ENCODE measurements around the gene DDA1.

DDA1 gene

DNA sequence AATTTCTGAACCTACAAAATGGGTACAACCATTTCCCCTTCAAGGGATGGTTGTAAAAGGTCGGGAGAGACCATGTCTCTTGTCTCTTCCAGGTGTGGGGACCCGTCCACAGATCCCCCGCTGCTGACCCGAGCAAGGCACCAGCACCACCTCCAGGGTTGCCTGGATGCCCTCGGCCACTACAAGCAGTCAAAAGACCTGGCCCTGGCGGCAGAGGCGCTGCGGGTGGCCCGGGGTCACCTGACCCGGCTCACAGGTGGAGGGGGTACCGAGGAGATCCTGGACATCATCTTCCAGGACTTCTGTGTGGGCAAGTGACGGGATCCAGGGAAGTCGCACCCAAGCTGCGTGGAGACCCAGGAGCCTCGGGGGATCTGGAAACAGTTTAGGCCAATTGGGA lies 32.0 kb downstream of the DDA1 start:
- TF ChIP-seq, protein P1, sequence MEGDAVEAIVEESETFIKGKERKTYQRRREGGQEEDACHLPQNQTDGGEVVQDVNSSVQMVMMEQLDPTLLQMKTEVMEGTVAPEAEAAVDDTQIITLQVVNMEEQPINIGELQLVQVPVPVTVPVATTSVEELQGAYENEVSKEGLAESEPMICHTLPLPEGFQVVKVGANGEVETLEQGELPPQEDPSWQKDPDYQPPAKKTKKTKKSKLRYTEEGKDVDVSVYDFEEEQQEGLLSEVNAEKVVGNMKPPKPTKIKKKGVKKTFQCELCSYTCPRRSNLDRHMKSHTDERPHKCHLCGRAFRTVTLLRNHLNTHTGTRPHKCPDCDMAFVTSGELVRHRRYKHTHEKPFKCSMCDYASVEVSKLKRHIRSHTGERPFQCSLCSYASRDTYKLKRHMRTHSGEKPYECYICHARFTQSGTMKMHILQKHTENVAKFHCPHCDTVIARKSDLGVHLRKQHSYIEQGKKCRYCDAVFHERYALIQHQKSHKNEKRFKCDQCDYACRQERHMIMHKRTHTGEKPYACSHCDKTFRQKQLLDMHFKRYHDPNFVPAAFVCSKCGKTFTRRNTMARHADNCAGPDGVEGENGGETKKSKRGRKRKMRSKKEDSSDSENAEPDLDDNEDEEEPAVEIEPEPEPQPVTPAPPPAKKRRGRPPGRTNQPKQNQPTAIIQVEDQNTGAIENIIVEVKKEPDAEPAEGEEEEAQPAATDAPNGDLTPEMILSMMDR (IDR thresholded peaks at IDR 0.05; ENCODE audit: insufficient read depth, low read depth, low read length, missing control alignments), result no peak
- DNase-seq (ENCODE audit: low read depth), result no peak
- no peak overlapping the region for H3K4me3 ChIP-seq (ENCODE audit: low read length)

GRCh38 chr19:17341845-17342244 lies 32.5 kb downstream of the DDA1 start:
- no peak for DNase-seq (ENCODE audit: low read depth)
- TF ChIP-seq, protein P1 (IDR thresholded peaks at IDR 0.05; ENCODE audit: insufficient read depth, low read depth, low read length, missing control alignments), result no peak
- H3K4me3 ChIP-seq (ENCODE audit: low read length), result no peak overlapping the region

DNA sequence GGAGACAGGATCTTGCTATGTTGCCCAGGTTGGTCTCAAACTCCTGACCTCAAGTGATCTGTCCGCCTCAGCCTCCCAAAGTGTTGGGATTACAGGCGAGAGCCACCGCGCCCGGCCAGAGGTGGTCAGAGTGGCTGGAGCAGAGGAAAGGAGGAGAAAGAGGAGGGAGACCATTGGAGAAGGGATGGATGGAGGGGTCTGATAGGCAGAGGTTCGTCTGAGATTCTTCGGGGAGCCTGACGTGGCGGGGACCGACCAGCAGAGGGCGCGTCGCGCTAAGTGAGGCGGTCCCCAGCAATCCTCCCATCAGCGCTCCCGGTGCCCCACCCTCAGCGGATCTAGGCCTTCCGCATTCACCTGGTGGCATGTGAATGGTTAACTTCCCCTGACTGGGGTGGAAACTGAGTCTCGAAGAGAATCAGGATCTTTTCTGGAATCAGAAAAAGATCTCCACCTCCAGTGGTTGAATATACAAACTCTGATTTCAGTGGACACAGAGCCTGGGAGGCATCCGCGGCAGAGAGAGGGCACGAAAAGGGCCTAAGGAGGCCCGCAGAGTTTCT lies 36.8 kb downstream of the DDA1 start:
- TF ChIP-seq, protein P1 (IDR thresholded peaks at IDR 0.05; ENCODE audit: insufficient read depth, low read depth, low read length, missing control alignments), result peak; percentile 84
- H3K4me3 ChIP-seq (ENCODE audit: low read length), result no peak overlapping the region
- peak; percentile 69 for DNase-seq (ENCODE audit: low read depth)

GRCh38 chr19:17347361-17347760 lies 38.0 kb downstream of the DDA1 start:
- H3K4me3 ChIP-seq (ENCODE audit: low read length), result no peak overlapping the region
- TF ChIP-seq, protein P1 (IDR thresholded peaks at IDR 0.05; ENCODE audit: insufficient read depth, low read depth, low read length, missing control alignments), result no peak
- DNase-seq (ENCODE audit: low read depth), result no peak

DNA sequence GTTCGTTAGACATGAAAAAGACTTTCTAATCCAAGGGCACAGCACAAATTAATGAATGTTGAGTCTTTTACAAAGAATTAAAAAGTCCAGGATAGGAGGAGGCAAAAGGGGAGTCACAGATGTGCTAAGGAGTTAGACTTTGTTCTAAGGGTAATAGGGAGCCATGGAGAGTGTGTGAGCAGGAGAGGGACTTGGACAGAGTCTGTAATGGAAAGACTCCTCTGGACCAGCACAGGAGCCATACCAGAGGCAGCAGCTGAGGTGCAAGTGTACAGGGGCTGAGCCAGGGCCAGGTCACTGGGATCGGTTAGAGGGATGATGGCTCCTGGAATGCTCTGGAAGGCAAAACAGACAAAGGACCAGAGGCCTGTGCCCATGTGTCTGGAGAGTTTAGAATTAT lies 38.5 kb downstream of the DDA1 start:
- TF ChIP-seq, protein P1 (IDR thresholded peaks at IDR 0.05; ENCODE audit: insufficient read depth, low read depth, low read length, missing control alignments), result no peak
- H3K4me3 ChIP-seq (ENCODE audit: low read length), result no peak overlapping the region
- DNase-seq (ENCODE audit: low read depth), result no peak

GRCh38 chr19:17348700-17349099 lies 39.3 kb downstream of the DDA1 start:
- TF ChIP-seq, protein P1 (IDR thresholded peaks at IDR 0.05; ENCODE audit: insufficient read depth, low read depth, low read length, missing control alignments), result no peak
- no peak overlapping the region for H3K4me3 ChIP-seq (ENCODE audit: low read length)

GRCh38 chr19:17351815-17352435 lies 42.6 kb downstream of the DDA1 start:
- no peak overlapping the region for H3K4me3 ChIP-seq (ENCODE audit: low read length)

More at GRCh38 chr19:17348700-17349099, 39.3 kb downstream of the DDA1 start:
- DNase-seq (ENCODE audit: low read depth), result no peak

More at GRCh38 chr19:17351815-17352435, 42.6 kb downstream of the DDA1 start:
- DNase-seq (ENCODE audit: low read depth), result no peak
- TF ChIP-seq, protein P1 (IDR thresholded peaks at IDR 0.05; ENCODE audit: insufficient read depth, low read depth, low read length, missing control alignments), result no peak

Measured in epithelial cell of esophagus (primary cell).